H1 (cell line): ENCODE data around the gene LRBA. TPM values are rescaled to one million over a fixed set of nuclear protein-coding genes. Genes with fewer than 3 reads are reported as not detected.

ENCODE experiments used
- CTCF ChIA-PET: fragments of 300-600 bp; sonication (Branson Sonifier 250); formaldehyde crosslinking; loops from one replicate; lab custom pipeline; 2021; ENCODE audit not compliant: partially characterized antibody; lab: Charles Lee
- POLR2A ChIA-PET: fragments of 300-600 bp; sonication (Branson Sonifier 250); formaldehyde crosslinking; loops from one replicate; lab custom pipeline; 2021; ENCODE audit warnings: inconsistent platforms; ENCODE audit not compliant: partially characterized antibody; lab: Charles Lee
- DNase-seq, 2 experiments: peaks; one replicate each; pipeline versions ENCODE4 v3.0.0 to v3.0.0-alpha.2; 2010 to 2022; ENCODE audit warnings: low spot score in 2 of 2, low read depth in 1 of 2, mixed read lengths in 1 of 2
- FAIRE-seq: peaks from 2 replicates; lab custom pipeline; 2011; peaks lifted over from hg19 to GRCh38; lab: Jason Lieb, UNC
- H2AFZ ChIP-seq: 2 replicates; pipeline ENCODE4 v1.8.1; 2012; ENCODE audit warnings: low read length, inconsistent platforms
- H2AK5ac ChIP-seq: 2 replicates; pipeline ENCODE4 v1.6.1; 2013; ENCODE audit warnings: low read depth, low read length
- H2BK120ac ChIP-seq: replicated peaks from 2 replicates; pipeline ENCODE3; 2013; ENCODE audit warnings: low read depth, low read length, inconsistent platforms
- H2BK12ac ChIP-seq: 2 replicates; pipeline ENCODE4 v1.6.1; 2013; ENCODE audit warnings: low read depth, low read length
- H2BK15ac ChIP-seq: 2 replicates; pipeline ENCODE4 v1.6.1; 2013; ENCODE audit warnings: low read length
- H2BK20ac ChIP-seq: 2 replicates; pipeline ENCODE4 v1.6.1; 2013; ENCODE audit warnings: low read length
- H2BK5ac ChIP-seq: 2 replicates; pipeline ENCODE4 v1.6.1; 2013; ENCODE audit warnings: low read depth, low read length
- H3K14ac ChIP-seq: 2 replicates; pipeline ENCODE4 v1.6.1; 2013; ENCODE audit warnings: inconsistent platforms; ENCODE audit not compliant: insufficient read length
- H3K18ac ChIP-seq: 2 replicates; pipeline ENCODE4 v1.6.1; 2013; ENCODE audit warnings: low read length; ENCODE audit errors: extremely low read depth
- H3K23ac ChIP-seq: 2 replicates; pipeline ENCODE4 v1.6.1; 2013; ENCODE audit warnings: inconsistent platforms; ENCODE audit not compliant: insufficient read length
- H3K23me2 ChIP-seq: 2 replicates; pipeline ENCODE4 v1.6.1; 2013; ENCODE audit warnings: low read depth, low read length
- H3K27ac ChIP-seq: 2 replicates; pipeline ENCODE4 v1.6.1; 2011; ENCODE audit warnings: low read depth, low read length, inconsistent platforms
- H3K27me3 ChIP-seq, 4 experiments: replicated peaks in 1 of 4; 1 replicate in 1 of 4; 2 replicates in 3 of 4; pipeline versions ENCODE4 v1.6.1 to v1.8.1; 2011 to 2013; ENCODE audit warnings: low read length in 3 of 4, mild to moderate bottlenecking in 3 of 4, inconsistent platforms in 2 of 4, mixed read lengths in 2 of 4, moderate library complexity in 1 of 4; ENCODE audit not compliant: control insufficient read depth in 3 of 4, insufficient read depth in 3 of 4; ENCODE audit errors: extremely low read depth in 1 of 4
- H3K36me3 ChIP-seq, 4 experiments: 2 replicates each; pipeline versions ENCODE4 v1.6.1 to v1.8.1; 2011 to 2013; ENCODE audit warnings: mild to moderate bottlenecking in 4 of 4, low read length in 3 of 4, moderate library complexity in 2 of 4, control low read depth in 1 of 4, inconsistent platforms in 1 of 4; ENCODE audit not compliant: insufficient read depth in 4 of 4, control insufficient read depth in 2 of 4
- H3K4ac ChIP-seq: replicated peaks from 2 replicates; pipeline ENCODE3; 2013; ENCODE audit warnings: low read length, low read depth, mixed read lengths, inconsistent platforms; ENCODE audit not compliant: insufficient read length
- H3K4me1 ChIP-seq, 4 experiments: replicated peaks in 1 of 4; 1 replicate in 1 of 4; 2 replicates in 3 of 4; pipeline versions ENCODE4 v1.6.1 to v1.8.1; 2011 to 2013; ENCODE audit warnings: low read length in 3 of 4, inconsistent platforms in 2 of 4, mixed read lengths in 1 of 4; ENCODE audit not compliant: insufficient read depth in 4 of 4, control insufficient read depth in 3 of 4
- H3K4me2 ChIP-seq, 2 experiments: 2 replicates each; pipeline versions ENCODE4 v1.6.1 to v1.8.1; 2011 to 2013; ENCODE audit warnings: low read depth in 2 of 2, low read length in 2 of 2, control low read depth in 1 of 2, inconsistent platforms in 1 of 2, mild to moderate bottlenecking in 1 of 2; ENCODE audit not compliant: insufficient read depth in 1 of 2
- H3K4me3 ChIP-seq, 4 experiments: fragments of 200-600, 300-600 bp in 1 of 4; sonication (generic), shearing (Covaris generic), sonication (Bioruptor Twin) in 1 of 4; 2 replicates each; pipeline versions ENCODE4 v1.5.1 to v1.8.1; 2011 to 2016; ENCODE audit warnings: low read length in 4 of 4, low read depth in 3 of 4, control low read depth in 2 of 4, inconsistent platforms in 2 of 4, mild to moderate bottlenecking in 2 of 4, mixed read lengths in 1 of 4, moderate library complexity in 1 of 4; ENCODE audit not compliant: insufficient read depth in 2 of 4; ENCODE audit errors: extremely low read depth in 1 of 4
- H3K56ac ChIP-seq: replicated peaks from 2 replicates; pipeline ENCODE3; 2013; ENCODE audit warnings: low read depth, mild to moderate bottlenecking, mixed read lengths, low read length, inconsistent platforms; ENCODE audit not compliant: insufficient read length
- H3K79me1 ChIP-seq: 2 replicates; pipeline ENCODE4 v1.6.1; 2013; ENCODE audit warnings: low read depth, low read length, control low read depth
- H3K79me2 ChIP-seq, 2 experiments: 2 replicates each; pipeline versions ENCODE4 v1.6.1 to v1.8.1; 2012 to 2013; ENCODE audit warnings: low read length in 2 of 2, mild to moderate bottlenecking in 2 of 2, inconsistent platforms in 1 of 2; ENCODE audit not compliant: insufficient read depth in 2 of 2, control insufficient read depth in 1 of 2
- H3K9ac ChIP-seq, 4 experiments: replicated peaks in 1 of 4; 1 replicate in 1 of 4; 2 replicates in 3 of 4; pipeline versions ENCODE4 v1.6.1 to v1.8.1; 2011 to 2013; ENCODE audit warnings: low read depth in 3 of 4, low read length in 3 of 4, control low read depth in 2 of 4, mild to moderate bottlenecking in 2 of 4, moderate library complexity in 2 of 4, inconsistent platforms in 1 of 4; ENCODE audit errors: extremely low read depth in 1 of 4
- H3K9me3 ChIP-seq, 2 experiments: 2 replicates each; pipeline versions ENCODE4 v1.6.1 to v1.8.1; 2012 to 2013; ENCODE audit warnings: mild to moderate bottlenecking in 2 of 2, moderate library complexity in 2 of 2, control low read depth in 1 of 2, inconsistent platforms in 1 of 2, low read depth in 1 of 2, low read length in 1 of 2, mixed read lengths in 1 of 2; ENCODE audit not compliant: insufficient read depth in 2 of 2
- H4K20me1 ChIP-seq, 2 experiments: replicated peaks in 1 of 2; 2 replicates each; pipeline versions ENCODE3 to v1.8.1; 2011 to 2013; ENCODE audit warnings: inconsistent platforms in 2 of 2, low read length in 2 of 2, mild to moderate bottlenecking in 1 of 2; ENCODE audit not compliant: insufficient read depth in 2 of 2, control insufficient read depth in 1 of 2
- H4K5ac ChIP-seq: 2 replicates; pipeline ENCODE4 v1.6.1; 2013; ENCODE audit warnings: low read length, low read depth, mixed read lengths, inconsistent platforms; ENCODE audit not compliant: insufficient read length
- H4K8ac ChIP-seq: 2 replicates; pipeline ENCODE4 v1.8.0; 2013; ENCODE audit warnings: mild to moderate bottlenecking, moderate library complexity, low read length, inconsistent platforms; ENCODE audit not compliant: insufficient read depth; ENCODE audit errors: extremely low read depth
- H4K91ac ChIP-seq: replicated peaks from 2 replicates; pipeline ENCODE3; 2013; ENCODE audit warnings: low read length, mixed read lengths, inconsistent platforms; ENCODE audit not compliant: insufficient read length
- CHD2 ChIP-seq: IDR thresholded peaks from 2 replicates; pipeline ENCODE4 v1.6.1; 2012; ENCODE audit warnings: low read length, improper control_type of control experiment
- SRF ChIP-seq: IDR thresholded peaks from 2 replicates; pipeline ENCODE4 v1.6.1; 2011; ENCODE audit warnings: mild to moderate bottlenecking, low read depth, low read length, moderate library complexity
- polyA plus RNA-seq, 7 experiments: library from polyadenylated mRNA; depleted of rRNA in 3 of 7; stranded (reverse) in 5 of 7; unstranded in 2 of 7; fragments of >200 nt in 5 of 7; fragments of 200-250 nt in 2 of 7; gene quantifications; 1 replicate in 5 of 7; 2 replicates in 1 of 7; 4 replicates in 1 of 7; pipeline versions ENCODE4 v1.2.1 to v1.2.3, GENCODE V29; 2011 to 2013; ENCODE audit warnings: missing spikeins in 2 of 7, mixed read lengths in 2 of 7
- total RNA-seq: library from RNA; stranded (reverse); fragmentation: NEBNext Ultra II Directional; extraction: Animal tissue kit (Norgen Biotek cat#: 25700); gene quantifications from 2 replicates; pipeline ENCODE4 v1.2.1, GENCODE V29; 2021

The LRBA gene
- total and polyA plus RNA-seq, 2 of the 8 experiments (the other 6 are each of a cell fraction or from before 2014, with no cell fraction given), result 54.6 to 83.2 TPM

DNA sequence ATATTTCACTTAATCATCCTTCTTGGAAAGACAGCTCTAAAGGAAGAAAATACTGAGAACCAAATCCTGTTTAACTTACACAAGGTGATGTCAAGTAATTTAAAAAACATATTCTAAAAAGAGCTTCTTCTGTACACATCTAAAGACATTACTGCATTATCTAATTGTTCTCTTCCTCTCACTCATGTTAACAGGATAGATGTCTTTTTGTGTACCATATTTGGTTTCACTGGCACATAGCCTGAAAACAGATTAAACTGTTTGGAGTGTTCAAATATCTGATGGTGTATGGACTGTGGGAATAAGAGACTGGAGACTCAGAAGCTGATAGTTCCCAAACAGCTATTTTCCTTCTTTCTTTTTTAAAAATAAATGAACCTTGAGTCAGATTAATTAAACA, 646.4 kb downstream of the LRBA start:
- Histone ChIP-seq H3K4me2 (no peak overlapping the region), H2BK12ac (no peak overlapping the region), H3K14ac (no peak overlapping the region), H3K27me3 (peaks cover 3 to 19% (median 11%) of the 10 kb centered on the region in 4 experiments), H2BK20ac (no peak overlapping the region), H3K4ac (no peak overlapping the region), H3K79me2 (no peaks in the 10 kb centered on the region), H3K36me3 (peaks cover 0 to 2% (median 0%) of the 10 kb centered on the region in 4 experiments; a peak in 1 of 8 replicates), H3K27ac (no peak overlapping the region), H2AFZ (no peak overlapping the region), H3K79me1 (no peaks in the 10 kb centered on the region), H3K23ac (no peak overlapping the region), H4K5ac (no peak overlapping the region), H4K20me1 (no peaks in the 10 kb centered on the region), H3K18ac (no peak overlapping the region), H3K4me3 (no peak overlapping the region), H4K91ac (no peak overlapping the region), H3K9me3 (no peaks in the 10 kb centered on the region)
- no peak for FAIRE-seq
- ChIA-PET POLR2A (interaction anchor here (0.6 kb wide), 1 partner anchor 49 kb away, joined by 3 read pairs; no protein-coding TSS in a partner anchor), CTCF (no interaction called here)
- TF ChIP-seq CHD2 (no peak), SRF (no peak)
- TF ChIP-seq, all 59 proteins: peak for 0
- Histone ChIP-seq H2BK15ac (no peak overlapping the region), H3K4me1 (peaks cover 3 to 8% (median 5%) of the 10 kb centered on the region in 4 experiments; a peak in 6 of 7 replicates), H3K23me2 (no peaks in the 10 kb centered on the region; the same call in 1 of the 2 replicates), H2AK5ac (no peak overlapping the region), H3K9ac (no peak overlapping the region), H4K8ac (no peak overlapping the region), H2BK120ac (no peak overlapping the region), H2BK5ac (no peak overlapping the region), H3K56ac (no peak overlapping the region)
- DNase-seq, result no peak
